GM19351 (cell line): Measurements from ENCODE around the gene CABLES2.

Experiments used
- ATAC-seq: cut with Tn5 transposase; IDR thresholded peaks from one replicate; pipeline ENCODE4 v1.9.1; 2021; ENCODE audit warnings: mild to moderate bottlenecking, moderate library complexity; ENCODE audit not compliant: unreplicated experiment

CABLES2 gene, protein sequence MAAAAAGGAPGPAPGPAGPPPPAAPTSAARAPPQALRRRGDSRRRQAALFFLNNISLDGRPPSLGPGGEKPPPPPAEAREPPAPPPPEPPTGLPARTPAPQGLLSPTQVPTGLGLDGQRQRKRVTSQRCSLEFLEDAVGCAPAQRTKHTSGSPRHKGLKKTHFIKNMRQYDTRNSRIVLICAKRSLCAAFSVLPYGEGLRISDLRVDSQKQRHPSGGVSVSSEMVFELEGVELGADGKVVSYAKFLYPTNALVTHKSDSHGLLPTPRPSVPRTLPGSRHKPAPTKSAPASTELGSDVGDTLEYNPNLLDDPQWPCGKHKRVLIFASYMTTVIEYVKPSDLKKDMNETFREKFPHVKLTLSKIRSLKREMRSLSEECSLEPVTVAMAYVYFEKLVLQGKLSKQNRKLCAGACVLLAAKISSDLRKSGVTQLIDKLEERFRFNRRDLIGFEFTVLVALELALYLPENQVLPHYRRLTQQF

GRCh38 chr20:62407221-62407992, at the start of gene CABLES2:
Gene CABLES2, minus strand, starts transcription at chr20:62407285. Its CDS starts 9 bp downstream, at chr20:62407276.
- peak; percentile 90 for ATAC-seq

GRCh38 chr20:62455929-62456328, 48.8 kb upstream of the CABLES2 start:
- ATAC-seq: no peak

- no peak for ATAC-seq
Measured at GRCh38 chr20:62454904-62455636, 48.0 kb upstream of the CABLES2 start.

GRCh38 chr20:62453186-62453808, 46.2 kb upstream of the CABLES2 start:
- no peak for ATAC-seq

- no peak for ATAC-seq
Measured at GRCh38 chr20:62452475-62453095, 45.5 kb upstream of the CABLES2 start.

GRCh38 chr20:62451970-62452369, 44.9 kb upstream of the CABLES2 start:
- ATAC-seq: no peak

- no peak for ATAC-seq
Measured at GRCh38 chr20:62451156-62451767, 44.2 kb upstream of the CABLES2 start.

DNA sequence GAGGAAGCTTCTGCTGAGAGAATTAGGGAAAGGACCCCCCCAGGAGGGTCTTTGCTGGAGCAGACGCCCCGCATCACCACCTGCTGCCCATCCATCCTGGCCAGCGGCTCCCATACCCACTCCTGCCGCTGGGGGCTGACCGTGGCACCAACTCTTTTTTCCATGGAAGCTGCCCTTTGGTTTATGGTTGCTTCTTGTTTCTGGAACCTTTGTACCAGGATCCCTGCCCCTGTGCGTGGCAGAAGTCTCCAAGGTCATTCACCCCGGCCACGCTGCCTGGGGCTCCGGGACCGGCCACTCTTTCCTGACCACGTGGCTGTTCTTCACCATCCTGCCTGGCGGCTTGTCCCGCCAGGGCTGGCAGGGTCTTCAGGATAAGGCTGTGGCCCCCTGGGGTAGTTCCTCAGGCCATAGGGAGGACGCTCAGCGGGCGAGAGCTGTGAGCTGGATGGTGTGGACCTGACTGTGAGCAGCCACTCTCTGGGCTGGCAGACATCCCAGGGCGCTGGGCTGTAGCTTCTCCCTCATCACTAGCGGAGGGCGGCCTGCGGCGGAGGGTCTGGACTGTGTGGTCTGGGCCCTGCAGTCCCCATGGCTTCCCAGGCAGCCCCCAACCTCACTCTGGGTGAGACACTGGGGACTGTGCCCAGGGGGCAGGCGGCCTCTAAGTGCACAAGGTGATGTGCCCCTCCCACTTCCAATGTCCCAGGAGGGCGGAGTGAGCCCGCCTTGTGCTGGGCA, 43.0 kb upstream of the CABLES2 start:
- no peak for ATAC-seq

- ATAC-seq: no peak
Measured at GRCh38 chr20:62448788-62449187, 41.7 kb upstream of the CABLES2 start.

GRCh38 chr20:62448038-62448437, 41.0 kb upstream of the CABLES2 start:
- ATAC-seq: no peak

DNA sequence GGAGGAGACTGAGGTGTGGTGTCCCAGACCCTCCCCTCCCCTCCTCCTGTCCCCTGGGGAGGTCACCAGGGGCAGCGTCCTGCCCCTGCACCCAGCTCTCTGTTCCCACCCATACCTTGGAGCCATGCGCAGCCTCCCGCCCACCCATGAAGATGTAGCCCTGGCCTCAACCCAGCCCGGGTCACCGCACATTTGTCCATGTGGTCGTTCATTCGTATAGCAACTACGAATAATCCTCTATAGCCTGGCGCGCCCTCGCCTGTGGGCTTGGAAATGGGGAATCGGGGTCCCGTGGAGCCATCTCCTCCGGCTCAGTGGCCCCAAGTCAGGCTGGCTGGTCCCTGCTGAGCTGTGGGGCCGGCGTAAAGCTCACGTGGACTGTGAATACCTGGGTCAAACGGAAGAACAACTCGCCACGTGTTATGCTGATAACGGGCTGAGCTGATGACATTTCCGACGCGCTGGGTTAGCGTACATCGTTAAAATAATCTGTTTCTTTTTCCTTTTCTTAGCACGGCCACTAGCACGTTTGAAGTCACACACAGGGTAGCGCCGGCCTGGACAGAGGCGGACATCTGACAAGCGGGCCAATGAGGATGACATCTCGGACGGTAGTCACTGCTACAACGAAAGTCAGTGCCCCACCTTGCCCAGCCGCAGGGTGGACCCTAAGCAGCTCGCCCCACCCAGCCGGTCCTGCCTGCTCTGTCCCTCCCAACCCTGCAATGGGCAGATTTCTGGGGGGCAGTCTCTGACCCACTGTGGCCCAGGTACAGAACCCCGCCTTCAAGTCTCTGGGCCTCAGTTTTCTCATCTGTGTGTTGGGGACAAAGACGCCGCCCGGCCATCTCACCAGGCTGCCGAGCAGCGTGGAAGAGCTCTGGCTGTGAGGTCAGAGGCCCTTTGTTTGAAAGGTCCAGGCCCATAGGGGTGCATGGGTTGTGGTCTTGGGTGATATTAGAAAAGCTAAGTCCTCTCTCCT, 40.1 kb upstream of the CABLES2 start:
- no peak for ATAC-seq

- ATAC-seq: no peak
Measured at GRCh38 chr20:62446481-62446880, 39.4 kb upstream of the CABLES2 start.

GRCh38 chr20:62445553-62446340, 38.7 kb upstream of the CABLES2 start:
- ATAC-seq: no peak

DNA sequence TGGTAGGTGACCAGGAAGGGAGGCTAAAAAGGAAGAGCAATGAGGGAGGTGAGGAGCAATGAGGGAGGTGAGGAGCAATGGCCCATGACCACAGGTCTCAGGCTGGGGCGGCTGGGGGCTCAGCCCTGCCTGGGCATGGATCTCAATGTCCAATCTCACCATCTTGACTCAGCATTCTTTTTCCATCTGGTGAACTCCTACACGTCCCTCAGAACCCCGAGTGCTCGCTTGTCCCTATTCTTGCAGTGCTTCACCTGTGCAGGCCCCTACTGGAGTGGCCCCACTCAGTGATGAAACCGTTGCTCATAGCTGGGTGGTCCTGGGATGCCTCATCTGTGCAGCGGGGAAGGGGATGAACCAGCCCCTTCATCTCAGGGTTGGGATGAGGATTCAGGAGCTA, 37.2 kb upstream of the CABLES2 start:
- ATAC-seq: no peak

- no peak for ATAC-seq
Measured at GRCh38 chr20:62441987-62442539, 35.0 kb upstream of the CABLES2 start.

DNA sequence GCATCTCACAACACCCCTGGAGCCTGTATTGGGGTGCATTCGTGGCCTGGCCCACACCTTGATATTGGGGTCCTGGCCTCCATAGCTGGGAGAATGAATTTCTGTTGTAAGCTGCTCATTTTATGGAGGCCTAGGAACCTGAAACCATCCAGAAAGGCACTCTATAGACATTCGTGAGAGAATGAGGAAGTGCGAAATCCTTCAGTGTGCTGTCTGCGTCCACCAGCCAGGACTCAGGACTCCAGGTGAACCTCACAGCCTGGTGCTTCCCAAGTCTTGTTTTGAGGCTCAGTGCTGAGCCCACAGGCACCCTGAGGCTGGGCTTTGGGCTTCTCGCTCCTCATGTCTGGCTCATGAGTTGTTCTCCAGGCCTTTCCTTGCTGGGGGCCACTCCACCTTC, 32.1 kb upstream of the CABLES2 start:
- no peak for ATAC-seq

DNA sequence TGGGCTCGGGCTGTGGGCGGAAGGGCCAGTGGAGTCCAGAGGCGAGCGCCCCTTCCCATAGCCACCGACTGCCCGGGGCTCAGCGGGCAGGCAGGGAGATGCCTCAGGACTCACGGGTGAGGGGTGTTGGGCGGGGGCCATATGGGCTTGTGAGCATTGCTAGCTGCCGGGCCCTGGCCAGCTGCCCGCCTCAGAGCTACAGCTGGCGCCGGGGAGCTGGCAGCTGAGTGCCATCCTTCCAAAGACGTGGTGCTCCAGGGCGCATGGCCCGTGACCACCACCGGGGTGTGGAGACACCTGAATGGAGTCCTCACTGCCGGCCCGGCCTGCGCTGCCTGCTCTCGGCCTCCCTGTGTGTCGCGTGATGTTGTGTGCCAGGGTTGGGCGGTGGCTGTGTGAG, 30.8 kb upstream of the CABLES2 start:
- no peak for ATAC-seq
